Measurements from ENCODE around the gene NUP153. TPM values are rescaled to one million over a fixed set of nuclear protein-coding genes. Genes with fewer than 3 reads are reported as not detected.
"Not testable (repeated sequence)": the region's sequence is repeated elsewhere in the genome, so short reads cannot be mapped to it uniquely, and the experiment has no call there.

The NUP153 gene
- total RNA-seq, 1 experiment from 2014 or later: 36.3 TPM

- Mint-ChIP-seq H3K4me3 (ENCODE audit: low read depth, unreplicated experiment) (no peak overlapping the region), H3K36me3 (ENCODE audit: insufficient read depth, unreplicated experiment) (no peaks in the 10 kb centered on the region), H3K4me1 (ENCODE audit: low read depth, unreplicated experiment) (peaks cover 11% of the 10 kb centered on the region), H3K27me3 (ENCODE audit: unreplicated experiment) (no peaks in the 10 kb centered on the region), H3K27ac (ENCODE audit: unreplicated experiment) (no peak overlapping the region), H3K9me3 (ENCODE audit: low read depth, unreplicated experiment) (no peaks in the 10 kb centered on the region)
- BruUV-seq (replicated peaks): no TSS peak
- no peak for TF ChIP-seq CTCF (IDR thresholded peaks at IDR 0.05; ENCODE audit: unreplicated experiment)
- CTCF ChIA-PET: interaction anchor here (0.6 kb wide), 1 partner anchor 97 kb away, joined by 3 read pairs; no protein-coding TSS in a partner anchor
- no peak for DNase-seq
- intact Hi-C loops (cut with micrococcal nuclease; ENCODE audit: unreplicated experiment): no loop called here
These were observed 7.5 kb upstream of the NUP153 start for GRCh38 chr6:17714177-17714576.

DNA sequence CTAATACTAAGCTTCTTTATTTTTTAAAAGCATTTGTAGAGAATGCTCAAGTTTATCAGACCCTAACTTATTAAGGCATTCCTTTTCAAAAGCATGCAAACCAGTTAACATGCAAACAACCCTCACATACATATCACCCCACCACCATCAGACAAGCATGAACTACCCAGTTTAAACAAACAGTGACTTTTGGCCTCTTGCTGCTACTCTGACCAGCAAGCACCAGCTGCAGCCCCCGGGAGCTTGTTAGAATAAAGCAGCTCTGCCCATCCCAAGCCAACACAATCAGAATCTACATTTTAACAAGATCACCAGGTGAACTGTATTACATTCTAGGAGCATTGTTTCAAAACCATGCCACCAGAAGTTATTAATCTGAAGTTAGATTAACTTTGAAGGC is 5.9 kb upstream of the NUP153 start:
- no peak for TF ChIP-seq CTCF (IDR thresholded peaks at IDR 0.05; ENCODE audit: unreplicated experiment)
- Mint-ChIP-seq H3K27me3 (ENCODE audit: unreplicated experiment) (no peaks in the 10 kb centered on the region), H3K36me3 (ENCODE audit: insufficient read depth, unreplicated experiment) (no peaks in the 10 kb centered on the region), H3K27ac (ENCODE audit: unreplicated experiment) (no peak overlapping the region), H3K4me3 (ENCODE audit: low read depth, unreplicated experiment) (no peak overlapping the region), H3K9me3 (ENCODE audit: low read depth, unreplicated experiment) (no peaks in the 10 kb centered on the region), H3K4me1 (ENCODE audit: low read depth, unreplicated experiment) (peaks cover 11% of the 10 kb centered on the region)
- intact Hi-C loops (cut with micrococcal nuclease; ENCODE audit: unreplicated experiment): no loop called here
- CTCF ChIA-PET: no interaction called here
- DNase-seq: no peak
- BruUV-seq (replicated peaks): no TSS peak

DNA sequence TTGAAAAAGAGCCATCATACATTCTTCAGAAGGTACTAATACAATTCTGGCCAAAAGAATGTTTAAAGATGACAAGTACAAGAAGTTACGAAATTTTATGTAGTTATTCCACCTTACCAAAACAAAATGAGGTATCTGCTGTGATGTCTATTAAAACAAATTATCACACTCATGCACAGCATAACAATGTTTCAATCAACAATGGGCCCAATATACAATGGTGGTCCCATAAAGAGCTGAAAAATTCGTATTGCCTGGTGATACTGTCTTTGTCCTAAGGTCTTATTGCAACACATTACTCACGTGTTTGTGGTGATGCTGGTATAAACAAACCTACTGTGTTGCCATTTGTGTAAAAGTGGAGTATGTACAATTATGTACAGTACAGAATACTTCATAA is 3.6 kb upstream of the NUP153 start:
- peaks cover 19% of the 10 kb centered on the region for H3K36me3 Mint-ChIP-seq (ENCODE audit: insufficient read depth, unreplicated experiment)
- H3K4me3 Mint-ChIP-seq (ENCODE audit: low read depth, unreplicated experiment): no peak overlapping the region
- H3K27me3 Mint-ChIP-seq (ENCODE audit: unreplicated experiment): no peaks in the 10 kb centered on the region
- H3K9me3 Mint-ChIP-seq (ENCODE audit: low read depth, unreplicated experiment): no peaks in the 10 kb centered on the region
- CTCF ChIA-PET: no interaction called here
- H3K4me1 Mint-ChIP-seq (ENCODE audit: low read depth, unreplicated experiment): peaks cover 9% of the 10 kb centered on the region
- no peak overlapping the region for H3K27ac Mint-ChIP-seq (ENCODE audit: unreplicated experiment)
- no peak for TF ChIP-seq CTCF (IDR thresholded peaks at IDR 0.05; ENCODE audit: unreplicated experiment)
- DNase-seq: no peak
- BruUV-seq (replicated peaks): no TSS peak
- intact Hi-C loops (cut with micrococcal nuclease; ENCODE audit: unreplicated experiment): no loop called here

GRCh38 chr6:17709476-17709875 is 2.8 kb upstream of the NUP153 start:
- no peak overlapping the region for H3K4me3 Mint-ChIP-seq (ENCODE audit: low read depth, unreplicated experiment)
- CTCF ChIA-PET: no interaction called here
- BruUV-seq (replicated peaks): no TSS peak

DNA sequence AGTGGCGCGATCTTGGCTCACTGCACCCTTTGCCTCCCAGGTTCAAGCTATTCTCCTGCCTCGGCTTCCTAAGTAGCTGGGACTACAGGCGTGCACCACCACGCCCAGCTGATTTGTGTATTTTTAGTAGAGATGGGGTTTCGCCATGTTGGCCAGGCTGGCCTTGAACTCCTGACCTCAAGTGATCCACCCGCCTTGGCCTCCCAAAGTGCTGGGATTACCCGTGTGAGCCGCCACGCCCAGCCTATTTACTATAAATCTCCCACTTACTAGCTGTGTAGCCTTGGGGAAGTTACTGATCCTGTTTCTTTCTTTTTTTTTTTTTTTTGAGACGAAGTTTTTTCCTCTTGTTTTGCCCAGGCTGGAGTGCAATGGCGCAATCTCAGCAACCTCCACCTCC is 1.3 kb upstream of the NUP153 start:
- CTCF ChIA-PET; BruUV-seq (replicated peaks); H3K9me3 Mint-ChIP-seq (ENCODE audit: low read depth, unreplicated experiment); H3K27me3 Mint-ChIP-seq (ENCODE audit: unreplicated experiment); H3K4me1 Mint-ChIP-seq (ENCODE audit: low read depth, unreplicated experiment); H3K27ac Mint-ChIP-seq (ENCODE audit: unreplicated experiment); DNase-seq; H3K4me3 Mint-ChIP-seq (ENCODE audit: low read depth, unreplicated experiment); intact Hi-C loops (cut with micrococcal nuclease; ENCODE audit: unreplicated experiment): not testable (repeated sequence)
- peaks cover 20% of the 10 kb centered on the region for H3K36me3 Mint-ChIP-seq (ENCODE audit: insufficient read depth, unreplicated experiment)

More at GRCh38 chr6:17709476-17709875, 2.8 kb upstream of the NUP153 start:
- H3K36me3 Mint-ChIP-seq (ENCODE audit: insufficient read depth, unreplicated experiment): peaks cover 20% of the 10 kb centered on the region
- no peak for DNase-seq
- no peak for TF ChIP-seq CTCF (IDR thresholded peaks at IDR 0.05; ENCODE audit: unreplicated experiment)
- H3K4me1 Mint-ChIP-seq (ENCODE audit: low read depth, unreplicated experiment): peaks cover under 1% of the 10 kb centered on the region
- H3K27me3 Mint-ChIP-seq (ENCODE audit: unreplicated experiment): no peaks in the 10 kb centered on the region
- no peaks in the 10 kb centered on the region for H3K9me3 Mint-ChIP-seq (ENCODE audit: low read depth, unreplicated experiment)
- intact Hi-C loops (cut with micrococcal nuclease; ENCODE audit: unreplicated experiment): no loop called here
- no peak overlapping the region for H3K27ac Mint-ChIP-seq (ENCODE audit: unreplicated experiment)

All from Calu3 (cell line).